OCI-LY7 (cell line): ENCODE measurements around the gene PIBF1.

Experiments
- CTCF ChIP-seq: fragments of 200-600 bp; sonication (generic); conservative IDR thresholded peaks from 2 replicates; pipeline ENCODE4 v1.5.1; 2014; ENCODE audit warnings: mild to moderate bottlenecking, antibody characterized with exemption, low read length, moderate library complexity, mixed read lengths
- EZH2phosphoT487 ChIP-seq: fragments of 200-600 bp; sonication (generic); IDR thresholded peaks from 2 replicates; pipeline ENCODE4 v1.6.1; 2018; ENCODE audit warnings: low read depth, borderline replicate concordance, mild to moderate bottlenecking, mixed run types, antibody characterized with exemption, low read length, moderate library complexity, mixed read lengths

DNA sequence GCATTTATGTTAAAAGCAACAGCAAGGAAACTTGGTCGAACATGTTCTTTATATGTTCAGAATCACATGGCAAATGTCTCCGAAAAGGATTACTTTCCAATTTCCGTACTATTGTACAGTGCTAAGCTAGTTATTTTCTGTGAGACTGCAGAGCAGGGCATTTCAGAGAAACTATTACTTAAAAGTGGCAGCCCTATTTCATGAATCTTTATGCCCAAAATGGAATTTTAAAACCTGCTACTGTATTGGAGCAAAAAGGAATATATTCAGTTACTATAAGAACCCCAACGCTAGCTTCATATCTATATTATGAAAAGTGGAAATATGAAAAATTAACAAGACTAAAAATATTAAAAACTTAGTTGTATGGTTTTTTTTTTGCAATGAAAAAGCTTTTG, 274.6 kb downstream of the PIBF1 start:
- TF ChIP-seq CTCF (no peak), EZH2phosphoT487 (no peak)
